GM18498 (cell line): Measurements from ENCODE around the gene ABCA7.

Source experiments
- ATAC-seq: cut with Tn5 transposase; IDR thresholded peaks from one replicate; pipeline ENCODE4 v1.9.1; 2021; ENCODE audit warnings: mild to moderate bottlenecking, moderate library complexity; ENCODE audit not compliant: unreplicated experiment

Gene ABCA7

GRCh38 chr19:1040476-1041271, 767 bp downstream of the ABCA7 start:
- peak; percentile 46 for ATAC-seq

GRCh38 chr19:1041272-1041834, 1.4 kb downstream of the ABCA7 start:
- no peak for ATAC-seq

- ATAC-seq = no peak
These were observed 2.2 kb downstream of the ABCA7 start for GRCh38 chr19:1041835-1042685.

GRCh38 chr19:1042689-1043511, 3.0 kb downstream of the ABCA7 start:
- no peak for ATAC-seq

- ATAC-seq = no peak
These were observed 5.3 kb downstream of the ABCA7 start for GRCh38 chr19:1045247-1045603.

GRCh38 chr19:1046117-1046626, 6.3 kb downstream of the ABCA7 start:
- ATAC-seq = no peak

- ATAC-seq = no peak
These were observed 7.2 kb downstream of the ABCA7 start for GRCh38 chr19:1046836-1047695.

GRCh38 chr19:1047696-1048147, 7.8 kb downstream of the ABCA7 start:
- no peak for ATAC-seq

- ATAC-seq = no peak
These were observed 9.2 kb downstream of the ABCA7 start for GRCh38 chr19:1049106-1049505.

GRCh38 chr19:1049800-1050199, 9.9 kb downstream of the ABCA7 start:
- ATAC-seq = no peak

- no peak for ATAC-seq
These were observed 11.3 kb downstream of the ABCA7 start for GRCh38 chr19:1050989-1051788.

- no peak for ATAC-seq
These were observed 11.9 kb downstream of the ABCA7 start for GRCh38 chr19:1051791-1052190.

GRCh38 chr19:1052349-1052975, 12.6 kb downstream of the ABCA7 start:
- ATAC-seq = no peak

GRCh38 chr19:1053176-1054101, 13.5 kb downstream of the ABCA7 start:
- no peak for ATAC-seq

- no peak for ATAC-seq
These were observed 14.5 kb downstream of the ABCA7 start for GRCh38 chr19:1054102-1055027.

- ATAC-seq = no peak
These were observed 15.1 kb downstream of the ABCA7 start for GRCh38 chr19:1055028-1055425.
